Peyer's patch (tissue), 4 donors: Measurements from ENCODE around the gene PKDCC.

Experiments
- CTCF ChIP-seq, 6 experiments: fragments of 450-650 bp in 4 of 6; fragments of 200-600 bp in 2 of 6; sonication (generic) in 1 of 6; IDR thresholded peaks; one replicate each; pipeline ENCODE4 v1.5.1; 2017 to 2019; ENCODE audit warnings: antibody characterized with exemption in 6 of 6, mild to moderate bottlenecking in 3 of 6, moderate library complexity in 1 of 6
- POLR2A ChIP-seq, 2 donors: fragments of 450-650 bp; IDR thresholded peaks; one replicate each; pipeline ENCODE4 v1.5.1; 2017; ENCODE audit warnings: antibody characterized with exemption in 2 of 2, mild to moderate bottlenecking in 2 of 2, moderate library complexity in 2 of 2

- TF ChIP-seq CTCF (IDR thresholded peaks at IDR 0.05) (no peak), POLR2A (IDR thresholded peaks at IDR 0.05) (no peak)
Measured at GRCh38 chr2:42079737-42080287, 32.0 kb downstream of the PKDCC start.
